Endothelial cell (in vitro differentiated cells): Measurements from ENCODE around the gene TSHZ2. TPM values are rescaled to one million over a fixed set of nuclear protein-coding genes. Genes with fewer than 3 reads are reported as not detected.

ENCODE experiments used
- DNase-seq: peaks from one replicate; pipeline ENCODE4 v3.0.0; 2021; ENCODE audit warnings: low spot score
- H3K27ac Mint-ChIP-seq: one replicate; pipeline ENCODE4 v1.8.0; 2021; ENCODE audit warnings: mixed read lengths, inconsistent platforms; ENCODE audit not compliant: unreplicated experiment
- H3K27me3 Mint-ChIP-seq: one replicate; pipeline ENCODE4 v1.8.0; 2021; ENCODE audit warnings: mild to moderate bottlenecking, moderate library complexity, mixed read lengths, inconsistent platforms; ENCODE audit not compliant: unreplicated experiment
- H3K36me3 Mint-ChIP-seq: one replicate; pipeline ENCODE4 v1.8.0; 2021; ENCODE audit warnings: mild to moderate bottlenecking, low read depth, mixed read lengths, inconsistent platforms; ENCODE audit not compliant: unreplicated experiment
- H3K4me1 Mint-ChIP-seq: one replicate; pipeline ENCODE4 v1.8.0; 2021; ENCODE audit warnings: mild to moderate bottlenecking, mixed read lengths, inconsistent platforms; ENCODE audit not compliant: unreplicated experiment
- H3K4me3 Mint-ChIP-seq: one replicate; pipeline ENCODE4 v1.8.0; 2021; ENCODE audit warnings: mild to moderate bottlenecking, mixed read lengths, inconsistent platforms; ENCODE audit not compliant: unreplicated experiment
- H3K9me3 Mint-ChIP-seq: one replicate; pipeline ENCODE4 v1.8.0; 2021; ENCODE audit warnings: mixed read lengths, inconsistent platforms; ENCODE audit not compliant: unreplicated experiment
- total RNA-seq: library from RNA; stranded (reverse); fragmentation: NEBNext Ultra II Directional; extraction: Animal tissue kit (Norgen Biotek cat#: 25700); gene quantifications from one replicate; pipeline ENCODE4 v1.2.1, GENCODE V29; 2021; ENCODE audit not compliant: unreplicated experiment
- TF ChIP-seq, protein P1 (sequence below): fragments of 200-600 bp; sonication (generic); IDR thresholded peaks from one replicate; pipeline ENCODE4 v1.5.0; 2021; ENCODE audit warnings: antibody characterized with exemption; ENCODE audit not compliant: unreplicated experiment

TSHZ2 gene
- total RNA-seq, 1 donor from 2014 or later = 2.3 TPM

GRCh38 chr20:53258741-53259140 is 286.6 kb downstream of the TSHZ2 start:
- Mint-ChIP-seq H3K4me1 (no peaks in the 10 kb centered on the region), H3K27me3 (no peaks in the 10 kb centered on the region), H3K4me3 (no peak overlapping the region), H3K36me3 (peaks cover 11% of the 10 kb centered on the region), H3K27ac (no peak overlapping the region), H3K9me3 (no peaks in the 10 kb centered on the region)
- DNase-seq = no peak
- TF ChIP-seq, protein P1, sequence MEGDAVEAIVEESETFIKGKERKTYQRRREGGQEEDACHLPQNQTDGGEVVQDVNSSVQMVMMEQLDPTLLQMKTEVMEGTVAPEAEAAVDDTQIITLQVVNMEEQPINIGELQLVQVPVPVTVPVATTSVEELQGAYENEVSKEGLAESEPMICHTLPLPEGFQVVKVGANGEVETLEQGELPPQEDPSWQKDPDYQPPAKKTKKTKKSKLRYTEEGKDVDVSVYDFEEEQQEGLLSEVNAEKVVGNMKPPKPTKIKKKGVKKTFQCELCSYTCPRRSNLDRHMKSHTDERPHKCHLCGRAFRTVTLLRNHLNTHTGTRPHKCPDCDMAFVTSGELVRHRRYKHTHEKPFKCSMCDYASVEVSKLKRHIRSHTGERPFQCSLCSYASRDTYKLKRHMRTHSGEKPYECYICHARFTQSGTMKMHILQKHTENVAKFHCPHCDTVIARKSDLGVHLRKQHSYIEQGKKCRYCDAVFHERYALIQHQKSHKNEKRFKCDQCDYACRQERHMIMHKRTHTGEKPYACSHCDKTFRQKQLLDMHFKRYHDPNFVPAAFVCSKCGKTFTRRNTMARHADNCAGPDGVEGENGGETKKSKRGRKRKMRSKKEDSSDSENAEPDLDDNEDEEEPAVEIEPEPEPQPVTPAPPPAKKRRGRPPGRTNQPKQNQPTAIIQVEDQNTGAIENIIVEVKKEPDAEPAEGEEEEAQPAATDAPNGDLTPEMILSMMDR = no peak

GRCh38 chr20:53260168-53260567 is 288.0 kb downstream of the TSHZ2 start:
- Mint-ChIP-seq H3K4me3 (no peak overlapping the region), H3K27ac (no peak overlapping the region), H3K36me3 (peaks cover 3% of the 10 kb centered on the region), H3K4me1 (no peaks in the 10 kb centered on the region), H3K27me3 (peaks cover 1% of the 10 kb centered on the region), H3K9me3 (no peaks in the 10 kb centered on the region)
- DNase-seq = no peak
- TF ChIP-seq, protein P1 = no peak

- no peak overlapping the region for H3K27ac Mint-ChIP-seq
- TF ChIP-seq, protein P1 = no peak
- peaks cover 2% of the 10 kb centered on the region for H3K27me3 Mint-ChIP-seq
- no peak for DNase-seq
- no peaks in the 10 kb centered on the region for H3K9me3 Mint-ChIP-seq
- peaks cover 3% of the 10 kb centered on the region for H3K36me3 Mint-ChIP-seq
- no peak overlapping the region for H3K4me3 Mint-ChIP-seq
- H3K4me1 Mint-ChIP-seq = no peaks in the 10 kb centered on the region
These were observed 288.4 kb downstream of the TSHZ2 start for GRCh38 chr20:53260591-53260990.

DNA sequence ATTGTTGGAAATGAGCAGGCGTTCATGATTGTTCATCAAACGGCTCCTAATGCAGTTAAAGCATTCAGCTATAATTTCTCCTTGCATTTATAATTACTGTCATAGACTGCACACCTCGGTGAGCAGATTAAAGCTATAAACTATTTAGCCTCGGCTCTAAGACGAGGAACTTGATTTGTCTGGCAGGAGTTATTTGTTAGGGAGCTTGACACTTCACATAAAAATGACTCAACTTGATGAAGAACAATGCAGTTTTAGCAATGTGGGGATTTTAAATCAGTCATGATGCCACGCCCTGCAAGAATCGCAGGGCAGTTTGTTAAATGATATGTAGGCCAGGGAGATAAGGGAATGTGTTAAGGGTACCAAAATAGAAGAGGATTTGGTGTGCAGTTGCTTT is 290.2 kb downstream of the TSHZ2 start:
- H3K27ac Mint-ChIP-seq = no peak overlapping the region
- no peaks in the 10 kb centered on the region for H3K9me3 Mint-ChIP-seq
- no peaks in the 10 kb centered on the region for H3K36me3 Mint-ChIP-seq
- H3K4me1 Mint-ChIP-seq = no peaks in the 10 kb centered on the region
- H3K27me3 Mint-ChIP-seq = peaks cover 5% of the 10 kb centered on the region
- DNase-seq = no peak
- TF ChIP-seq, protein P1 = no peak
- H3K4me3 Mint-ChIP-seq = no peak overlapping the region

DNA sequence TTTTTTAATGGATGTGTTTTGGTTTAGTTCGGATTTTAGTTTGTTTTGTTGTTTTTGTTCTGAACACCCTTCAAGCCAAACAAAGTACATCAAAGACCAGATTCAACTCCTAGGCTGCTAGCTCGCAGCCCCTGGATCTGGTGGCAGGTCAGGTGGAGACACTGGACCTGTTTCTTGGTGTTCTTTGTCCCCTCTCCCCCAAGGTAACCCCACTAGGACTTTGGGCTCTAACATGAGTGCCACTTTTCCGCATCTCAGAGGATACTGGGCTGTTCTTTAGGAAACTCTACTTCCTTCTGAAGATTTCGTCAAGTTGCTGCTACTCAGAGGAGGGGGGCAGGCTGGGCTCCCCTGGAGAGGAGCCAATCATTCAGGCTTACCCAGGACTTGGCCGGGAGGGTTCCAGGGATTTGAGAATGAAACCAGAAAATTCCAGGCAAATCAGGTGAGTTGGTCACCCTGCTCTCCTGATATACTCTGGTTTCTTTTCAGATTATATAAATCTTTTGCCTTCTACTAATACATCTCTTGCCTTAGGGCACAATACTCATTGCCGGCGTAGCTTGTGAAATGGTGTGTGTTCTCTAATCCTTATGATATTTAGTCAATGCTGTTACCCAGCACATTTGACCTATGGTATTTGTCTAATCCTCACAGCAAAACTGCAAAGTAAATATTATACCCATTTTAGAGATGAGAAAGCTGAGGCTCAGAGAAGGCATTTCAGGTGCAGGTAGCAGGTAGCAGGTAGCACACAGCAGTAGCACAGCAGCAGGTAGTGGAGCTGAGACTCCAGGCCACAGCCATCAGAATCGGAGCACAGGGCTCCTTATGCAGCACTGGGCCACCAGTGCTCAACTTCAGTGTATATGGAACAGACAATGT is 291.6 kb downstream of the TSHZ2 start:
- Mint-ChIP-seq H3K4me1 (no peaks in the 10 kb centered on the region), H3K27ac (no peak overlapping the region), H3K4me3 (no peak overlapping the region), H3K36me3 (no peaks in the 10 kb centered on the region), H3K27me3 (peaks cover 5% of the 10 kb centered on the region), H3K9me3 (no peaks in the 10 kb centered on the region)
- TF ChIP-seq, protein P1 = no peak
- no peak for DNase-seq
